Neural progenitor cell (in vitro differentiated cells): ENCODE data around the gene ADGRG1. TPM values are rescaled to one million over a fixed set of nuclear protein-coding genes. Genes with fewer than 3 reads are reported as not detected.
A peak's percentile ranks its signal among the peaks of the same experiment; 100 is the strongest.

Source experiments
- DNase-seq: peaks from one replicate; pipeline ENCODE4 v3.0.0-alpha.2; 2016; ENCODE audit warnings: low spot score
- H2AFZ ChIP-seq: fragments of 200-600 bp; sonication (generic); replicated peaks from 2 replicates; pipeline ENCODE4 v1.6.1; 2016; ENCODE audit warnings: antibody characterized with exemption
- H3F3A ChIP-seq: fragments of 200-600 bp; sonication (generic); 2 replicates; pipeline ENCODE4 v1.6.1; 2016; ENCODE audit warnings: antibody characterized with exemption, low read depth
- H3K27ac ChIP-seq: fragments of 200-600 bp; sonication (generic); 2 replicates; pipeline ENCODE4 v1.5.1; 2016; ENCODE audit warnings: mild to moderate bottlenecking
- H3K27me3 ChIP-seq: fragments of 200-600 bp; sonication (generic); 2 replicates; pipeline ENCODE4 v1.6.1; 2016; ENCODE audit warnings: mild to moderate bottlenecking, moderate library complexity
- H3K36me3 ChIP-seq: fragments of 200-600 bp; sonication (generic); 2 replicates; pipeline ENCODE4 v1.5.1; 2016
- H3K4me1 ChIP-seq: fragments of 200-600 bp; sonication (generic); 2 replicates; pipeline ENCODE4 v1.6.1; 2016; ENCODE audit warnings: mixed run types
- H3K4me2 ChIP-seq: fragments of 200-600 bp; sonication (generic); 2 replicates; pipeline ENCODE4 v1.6.1; 2016
- H3K4me3 ChIP-seq: fragments of 200-600 bp; sonication (generic); 2 replicates; pipeline ENCODE4 v1.5.1; 2016
- H3K79me2 ChIP-seq: fragments of 200-600 bp; sonication (generic); 2 replicates; pipeline ENCODE4 v1.6.1; 2016; ENCODE audit warnings: low read depth
- H3K9ac ChIP-seq: fragments of 200-600 bp; sonication (generic); 2 replicates; pipeline ENCODE4 v1.6.1; 2016
- H3K9me3 ChIP-seq: fragments of 200-600 bp; sonication (generic); 2 replicates; pipeline ENCODE4 v1.5.1; 2016; ENCODE audit warnings: low read depth
- H4K20me1 ChIP-seq: fragments of 200-600 bp; sonication (generic); 2 replicates; pipeline ENCODE4 v1.6.1; 2016; ENCODE audit warnings: low read depth
- H3K27ac Mint-ChIP-seq: 3 replicates; pipeline ENCODE4 v1.8.0; 2021; ENCODE audit warnings: mixed read lengths
- H3K27me3 Mint-ChIP-seq: 2 replicates; pipeline ENCODE4 v1.8.0; 2022; ENCODE audit warnings: low read depth, mild to moderate bottlenecking, inconsistent platforms, moderate library complexity, mixed read lengths; ENCODE audit not compliant: insufficient read depth
- H3K36me3 Mint-ChIP-seq: 3 replicates; pipeline ENCODE4 v1.8.0; 2021; ENCODE audit warnings: mixed read lengths
- H3K4me1 Mint-ChIP-seq: 3 replicates; pipeline ENCODE4 v1.8.0; 2021; ENCODE audit warnings: mixed read lengths
- H3K4me3 Mint-ChIP-seq: 3 replicates; pipeline ENCODE4 v1.8.0; 2021; ENCODE audit warnings: mild to moderate bottlenecking, moderate library complexity, mixed read lengths
- H3K9me3 Mint-ChIP-seq: 3 replicates; pipeline ENCODE4 v1.8.0; 2020; ENCODE audit warnings: mixed read lengths
- CTCF ChIP-seq: fragments of 200-600 bp; sonication (generic); IDR thresholded peaks from 2 replicates; pipeline ENCODE4 v1.5.1; 2017; ENCODE audit warnings: antibody characterized with exemption, mild to moderate bottlenecking
- EZH2 ChIP-seq: fragments of 200-600 bp; sonication (generic); IDR thresholded peaks from 2 replicates; pipeline ENCODE4 v1.6.1; 2017; ENCODE audit warnings: antibody characterized with exemption, mild to moderate bottlenecking, moderate library complexity
- EZH2phosphoT487 ChIP-seq: fragments of 200-600 bp; sonication (generic); IDR thresholded peaks from 2 replicates; pipeline ENCODE4 v1.6.1; 2017; ENCODE audit warnings: antibody characterized with exemption
- total RNA-seq: library from RNA; depleted of rRNA; stranded (reverse); fragments of >200 nt; gene quantifications from 2 replicates; pipeline ENCODE4 v1.2.3, GENCODE V29; 2015; ENCODE audit warnings: low replicate concordance

ADGRG1 gene
- total RNA-seq, 1 donor from 2014 or later = 8.0 TPM

- no peak for DNase-seq
- Histone ChIP-seq H3K4me1 (no peaks in the 10 kb centered on the region), H3K36me3 (no peaks in the 10 kb centered on the region), H3F3A (no peaks in the 10 kb centered on the region), H3K79me2 (no peaks in the 10 kb centered on the region), H3K4me3 (no peak overlapping the region), H3K27me3 (no peaks in the 10 kb centered on the region), H3K9ac (no peak overlapping the region), H3K4me2 (no peak overlapping the region), H3K27ac (no peak overlapping the region), H3K9me3 (no peaks in the 10 kb centered on the region), H4K20me1 (no peaks in the 10 kb centered on the region), H2AFZ (no peak overlapping the region)
- no peak overlapping the region for H3K4me3 Mint-ChIP-seq
- no peaks in the 10 kb centered on the region for H3K9me3 Mint-ChIP-seq
- H3K27me3 Mint-ChIP-seq = peaks cover 10% of the 10 kb centered on the region
- peaks cover 4% of the 10 kb centered on the region for H3K4me1 Mint-ChIP-seq
- H3K27ac Mint-ChIP-seq = no peak overlapping the region
- no peaks in the 10 kb centered on the region for H3K36me3 Mint-ChIP-seq
- TF ChIP-seq EZH2 (no peak), CTCF (peak; percentile 36)
Measured at GRCh38 chr16:57667526-57668262, 39.3 kb downstream of the ADGRG1 start.

GRCh38 chr16:57668263-57668571 is 39.8 kb downstream of the ADGRG1 start, which contains the start of gene ADGRG3:
TSS of gene ADGRG3 (plus strand) at chr16:57668306. CDS start at chr16:57668348, 42 bp downstream.
- H2AFZ ChIP-seq = no peak within 1 kb of the TSS
- no peaks in the 10 kb centered on the region for H3K9me3 Mint-ChIP-seq
- no peaks in the 10 kb centered on the region for H3K4me1 ChIP-seq
- no peaks in the 10 kb centered on the region for H3F3A ChIP-seq
- no peak within 1 kb of the TSS for H3K4me3 ChIP-seq
- DNase-seq = no peak
- no peaks in the 10 kb centered on the region for H3K79me2 ChIP-seq
- H3K4me2 ChIP-seq = no peak within 1 kb of the TSS
- H4K20me1 ChIP-seq = no peaks in the 10 kb centered on the region
- peaks cover 5% of the 10 kb centered on the region for H3K4me1 Mint-ChIP-seq
- no peak for TF ChIP-seq CTCF
- no peak for TF ChIP-seq EZH2
- TF ChIP-seq EZH2phosphoT487 = no peak
- H3K27me3 ChIP-seq = no peaks in the 10 kb centered on the region
- no peaks in the 10 kb centered on the region for H3K36me3 ChIP-seq
- H3K27ac ChIP-seq = no peak within 1 kb of the TSS
- H3K9ac ChIP-seq = no peak within 1 kb of the TSS
- H3K9me3 ChIP-seq = no peaks in the 10 kb centered on the region
- no peaks in the 10 kb centered on the region for H3K36me3 Mint-ChIP-seq
- H3K27ac Mint-ChIP-seq = peak within 1 kb of the TSS; percentile 34
- H3K27me3 Mint-ChIP-seq = peaks cover 11% of the 10 kb centered on the region
- H3K4me3 Mint-ChIP-seq = no peak within 1 kb of the TSS

GRCh38 chr16:57668630-57669475 is 40.4 kb downstream of the ADGRG1 start:
- H3K27ac ChIP-seq = no peak overlapping the region
- H3K27me3 Mint-ChIP-seq = peaks cover 8% of the 10 kb centered on the region
- TF ChIP-seq EZH2 (no peak), CTCF (no peak), EZH2phosphoT487 (no peak)

More at GRCh38 chr16:57668630-57669475, 40.4 kb downstream of the ADGRG1 start:
- Histone ChIP-seq H3K36me3 (no peaks in the 10 kb centered on the region), H3K4me1 (no peaks in the 10 kb centered on the region), H3K4me3 (no peak overlapping the region), H2AFZ (no peak overlapping the region), H3K4me2 (no peak overlapping the region), H3K27me3 (no peaks in the 10 kb centered on the region), H3K9ac (no peak overlapping the region), H4K20me1 (no peaks in the 10 kb centered on the region), H3K9me3 (no peaks in the 10 kb centered on the region), H3K79me2 (no peaks in the 10 kb centered on the region), H3F3A (no peaks in the 10 kb centered on the region)
- Mint-ChIP-seq H3K36me3 (no peaks in the 10 kb centered on the region), H3K4me1 (peaks cover 5% of the 10 kb centered on the region), H3K27ac (peak overlapping the region; percentile 34), H3K9me3 (no peaks in the 10 kb centered on the region), H3K4me3 (no peak overlapping the region)
- no peak for DNase-seq
